ENCODE results near the gene FYTTD1.

The FYTTD1 gene

DNA sequence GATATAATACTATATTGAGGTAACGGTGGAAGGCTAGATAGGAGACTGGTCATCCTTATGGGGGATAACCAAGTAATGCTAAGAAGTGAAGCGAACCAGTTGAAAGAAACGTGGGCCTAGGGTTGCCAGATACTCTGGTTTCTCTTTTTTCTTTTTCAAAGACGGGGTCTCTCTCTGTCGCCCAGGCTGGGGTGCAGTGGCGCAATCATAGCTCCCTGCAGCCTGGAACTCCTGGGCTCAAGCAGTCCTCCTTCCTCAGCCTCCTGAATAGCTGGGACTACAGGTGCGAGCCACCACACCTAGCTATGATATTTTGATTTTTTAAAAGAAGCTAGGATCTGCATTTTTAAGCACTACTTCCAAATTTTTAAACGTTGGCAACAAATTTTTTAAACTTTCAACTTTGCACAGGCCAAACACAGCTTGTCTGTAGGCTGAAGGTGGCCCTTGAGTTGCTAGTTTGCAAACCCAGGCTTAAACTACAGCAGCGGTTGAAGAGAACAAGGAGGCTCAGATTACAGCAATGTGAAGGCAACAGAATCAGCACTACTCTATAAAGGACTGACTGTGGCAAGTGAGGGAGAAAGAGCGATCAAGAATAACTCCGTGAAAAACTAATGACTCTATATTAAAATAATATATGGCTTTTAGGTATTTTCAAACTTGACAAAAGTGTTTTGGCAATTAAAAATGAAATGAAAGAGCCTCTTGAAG lies 11.8 kb upstream of the FYTTD1 start:
- DNase-seq (ENCODE audit: low spot score): no peak

DNA sequence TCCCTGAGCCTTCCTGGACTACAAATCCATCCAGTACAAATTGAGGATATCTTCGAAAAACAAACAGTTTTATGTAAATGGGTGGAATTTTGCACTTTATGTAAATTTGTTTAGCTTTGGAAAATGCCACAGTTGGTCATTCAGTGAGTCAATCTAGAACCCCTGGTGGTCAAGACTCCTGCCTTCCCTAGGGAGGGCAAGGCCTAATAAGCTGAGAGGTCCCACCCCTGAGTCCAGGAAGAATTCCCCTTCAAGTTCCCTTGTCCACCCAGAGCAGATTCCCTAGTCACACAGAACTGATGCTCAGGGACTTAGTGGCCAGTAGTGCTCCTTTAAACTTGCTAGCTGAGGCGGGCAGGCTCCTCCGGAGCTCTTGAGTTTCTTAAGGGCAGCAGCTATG lies 6.9 kb upstream of the FYTTD1 start:
- no peak for DNase-seq (ENCODE audit: low spot score)

DNA sequence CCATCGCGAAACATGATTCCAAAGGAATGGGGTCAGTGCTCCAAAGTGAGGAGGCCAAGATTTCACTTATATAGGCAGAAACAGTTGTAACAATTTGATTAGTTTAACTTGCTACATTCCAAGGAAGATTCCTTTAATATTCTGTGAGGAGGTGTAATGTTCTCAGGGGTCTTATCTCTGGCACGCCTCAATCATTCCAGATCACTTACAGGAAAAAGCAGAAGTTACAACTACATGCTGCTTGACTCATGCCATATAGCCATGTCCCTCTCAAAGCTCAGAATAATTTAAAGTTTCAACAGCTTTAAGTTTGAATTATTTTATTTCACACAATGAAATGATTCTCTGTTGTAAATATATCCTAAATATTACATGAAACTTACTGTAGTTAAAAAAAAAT lies 3.5 kb upstream of the FYTTD1 start:
- no peak for DNase-seq (ENCODE audit: low spot score)

DNA sequence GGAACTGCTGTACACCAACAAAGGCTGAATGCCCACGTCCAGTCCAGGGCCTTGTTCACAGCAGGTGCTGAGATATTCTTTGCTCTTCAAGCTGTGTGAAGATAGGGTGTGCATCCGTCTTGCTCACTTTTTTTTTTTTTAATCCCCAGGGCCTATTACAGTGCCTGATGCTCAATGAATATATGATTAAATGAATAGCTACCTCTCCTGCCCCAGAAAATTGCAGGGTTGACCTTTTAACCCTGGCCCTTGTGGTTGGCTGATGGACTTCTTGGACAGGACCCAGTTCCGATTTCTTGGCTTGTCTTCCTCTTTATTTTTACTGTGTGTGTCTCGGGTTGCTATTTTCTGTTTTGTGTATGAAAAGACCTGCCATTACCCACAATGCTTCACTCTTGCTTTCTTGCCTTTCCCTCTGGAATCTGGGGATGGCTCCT lies 2.9 kb upstream of the FYTTD1 start:
- DNase-seq (ENCODE audit: low spot score): no peak

DNA sequence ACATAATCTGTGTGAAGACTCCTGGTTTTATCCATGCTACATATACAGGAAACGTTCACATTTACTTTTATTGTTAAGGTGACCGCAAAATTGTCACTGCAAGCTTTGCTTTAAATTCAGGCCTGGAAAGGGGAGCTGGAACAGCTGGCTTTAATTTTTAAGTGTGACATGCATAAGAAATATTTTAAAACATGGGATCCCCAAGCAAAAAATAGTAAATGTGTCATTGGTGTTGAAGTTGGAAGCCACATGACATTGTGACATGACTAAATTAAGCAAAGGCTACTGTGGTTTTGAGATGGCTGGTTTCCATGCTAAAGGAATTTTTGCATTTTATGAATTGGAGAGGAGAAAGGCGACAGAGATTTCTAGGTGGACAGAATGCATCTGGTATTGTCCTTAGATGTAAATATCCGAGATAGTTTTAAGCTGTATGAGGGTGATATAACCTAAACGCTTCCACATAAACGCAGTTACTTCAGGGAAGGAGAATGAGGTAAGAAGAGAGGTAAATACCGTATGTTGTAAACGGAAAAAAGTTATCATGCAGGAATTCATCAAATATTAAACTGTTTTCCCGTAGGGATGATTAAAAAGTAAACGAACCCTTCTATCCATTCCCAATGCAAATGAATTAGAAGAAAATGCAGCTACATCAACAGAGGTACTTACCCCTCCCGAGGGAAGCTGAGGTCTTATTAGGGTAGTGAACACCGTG lies 927 bp upstream of the FYTTD1 start:
- DNase-seq (ENCODE audit: low spot score): no peak

DNA sequence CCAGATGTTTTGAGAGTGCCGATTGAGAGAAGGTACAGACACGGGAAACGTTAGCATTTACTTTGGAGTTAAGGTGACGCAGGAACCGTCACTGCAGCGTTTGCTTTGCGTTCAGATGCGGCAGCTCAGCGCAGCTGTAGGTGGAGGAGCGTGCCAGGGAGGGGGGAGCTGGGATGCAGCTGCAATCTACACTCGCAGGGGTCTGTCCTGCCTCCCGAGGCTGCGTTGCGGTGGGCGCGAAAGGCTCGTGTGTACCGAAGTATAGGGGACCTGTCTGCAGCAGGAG lies 425 bp upstream of the FYTTD1 start:
- DNase-seq (ENCODE audit: low spot score): no peak

DNA sequence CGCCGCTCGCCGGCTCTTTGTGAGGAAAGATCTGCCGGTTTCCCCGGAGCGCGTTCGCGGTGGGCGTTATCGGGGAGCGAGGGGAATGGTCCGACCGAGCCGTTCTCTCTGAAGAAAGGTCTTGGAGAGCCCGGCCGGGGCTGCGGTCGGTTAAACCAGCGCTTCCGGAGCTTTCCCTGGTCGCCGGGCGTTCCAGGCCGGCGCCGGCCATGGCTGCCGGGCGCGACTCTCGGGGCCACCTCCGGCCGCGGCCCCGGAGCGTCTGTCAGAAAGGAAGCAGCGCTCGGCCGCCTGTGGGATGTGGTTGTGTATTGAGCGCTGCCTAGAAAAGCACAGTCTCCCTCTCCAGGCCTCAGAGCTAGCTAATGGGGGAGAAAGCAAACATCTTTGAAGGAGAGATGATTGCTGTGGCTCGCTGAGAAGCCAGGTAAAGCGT lies 731 bp downstream of the FYTTD1 start:
- peak; percentile 69 for DNase-seq (ENCODE audit: low spot score)

DNA sequence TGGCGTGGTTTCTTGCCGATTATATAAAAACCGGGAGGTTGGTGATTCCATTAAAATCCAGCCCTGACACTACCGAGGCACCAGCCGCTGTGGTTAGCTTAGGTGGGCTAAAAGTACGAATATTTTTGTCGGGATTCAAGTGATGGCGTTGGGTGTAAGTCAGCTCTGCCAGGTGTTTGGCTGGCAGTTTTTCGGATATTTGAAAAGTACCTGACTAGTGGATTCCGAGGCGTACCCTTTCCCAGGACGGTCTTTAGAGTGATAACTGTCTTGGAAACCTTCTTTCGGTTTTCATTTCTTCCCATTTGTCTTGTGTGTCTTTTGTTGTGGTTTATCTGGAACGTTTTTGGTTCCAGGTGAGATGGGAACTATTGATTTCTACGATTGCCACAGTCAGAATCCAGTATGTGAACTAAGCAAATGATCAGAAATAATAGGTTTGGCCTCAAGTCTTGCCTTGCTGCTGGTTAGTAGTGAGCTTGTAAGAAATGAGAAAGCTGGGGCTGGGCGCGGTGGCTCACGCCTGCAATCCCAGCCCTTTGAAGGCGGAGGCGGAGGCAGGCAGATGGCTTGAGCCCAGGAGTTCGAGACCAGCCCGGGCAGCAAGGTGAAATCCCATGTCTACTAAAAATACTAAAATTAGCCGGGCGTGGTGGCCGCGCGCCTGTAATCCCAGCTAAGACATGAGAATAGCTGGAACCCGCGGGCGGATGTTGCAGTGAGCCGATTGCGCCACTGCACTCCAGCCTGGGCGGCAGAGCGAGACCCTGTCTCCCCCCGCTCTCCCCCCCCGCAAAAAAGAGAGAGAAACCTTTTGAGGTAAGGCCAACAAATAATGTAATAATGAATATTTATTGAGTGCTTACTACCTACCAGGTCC lies 1.4 kb downstream of the FYTTD1 start:
- no peak for DNase-seq (ENCODE audit: low spot score)

DNA sequence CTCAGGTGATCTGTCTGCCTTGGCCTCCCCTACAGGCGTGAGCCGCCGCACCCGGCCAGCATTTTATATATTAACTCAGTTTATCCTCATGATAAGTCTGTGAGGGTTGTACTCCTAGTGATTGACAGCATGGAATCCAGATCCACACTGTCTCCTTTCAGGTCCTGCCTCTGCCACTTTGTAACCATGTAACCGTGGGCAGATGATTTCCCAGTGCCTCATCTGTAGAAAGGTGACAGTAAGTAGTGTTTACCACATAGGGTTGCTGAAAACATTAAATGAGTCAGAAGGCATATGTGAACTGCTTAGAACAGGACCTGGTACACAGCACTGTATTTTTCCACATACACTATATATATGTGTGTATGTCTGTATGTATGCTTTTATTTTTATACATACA lies 2.4 kb downstream of the FYTTD1 start:
- DNase-seq (ENCODE audit: low spot score): no peak

DNA sequence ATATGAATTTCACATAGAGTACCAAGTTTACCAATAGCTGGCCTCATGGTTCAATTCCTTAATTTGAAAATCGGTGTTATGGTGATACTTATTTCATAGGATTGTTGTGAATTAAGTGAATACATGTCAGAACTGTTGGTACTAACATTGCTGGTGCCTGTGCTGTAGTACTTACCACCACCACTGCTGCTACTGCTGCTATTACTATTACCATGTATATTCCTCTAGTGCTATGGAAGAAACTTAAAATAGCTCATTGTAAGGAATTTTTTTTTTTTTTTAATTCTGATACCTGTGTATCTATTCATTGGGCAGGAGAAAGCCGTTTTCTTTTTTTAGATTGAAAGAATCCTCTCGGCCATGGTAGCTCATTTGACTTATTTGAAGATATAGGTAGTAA lies 3.6 kb downstream of the FYTTD1 start:
- DNase-seq (ENCODE audit: low spot score): no peak

DNA sequence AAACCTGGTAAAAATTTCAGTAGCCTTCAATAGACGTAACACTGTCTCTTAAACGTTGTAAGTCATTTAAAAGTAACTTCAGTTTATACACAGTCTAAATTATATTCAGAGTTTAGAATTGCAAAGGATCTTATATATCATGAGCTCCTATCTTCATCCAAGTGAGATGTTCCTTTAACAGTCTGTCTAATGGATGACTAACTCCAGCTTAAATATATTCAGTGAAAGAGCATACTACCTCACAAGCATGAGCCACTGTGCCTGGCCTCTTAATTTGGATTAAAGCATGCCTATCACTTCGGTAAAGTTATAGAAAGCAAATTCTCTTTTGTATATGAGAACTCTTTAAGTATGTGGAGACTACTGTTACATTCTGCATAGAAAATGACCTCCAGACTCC lies 7.0 kb downstream of the FYTTD1 start:
- no peak for DNase-seq (ENCODE audit: low spot score)

DNA sequence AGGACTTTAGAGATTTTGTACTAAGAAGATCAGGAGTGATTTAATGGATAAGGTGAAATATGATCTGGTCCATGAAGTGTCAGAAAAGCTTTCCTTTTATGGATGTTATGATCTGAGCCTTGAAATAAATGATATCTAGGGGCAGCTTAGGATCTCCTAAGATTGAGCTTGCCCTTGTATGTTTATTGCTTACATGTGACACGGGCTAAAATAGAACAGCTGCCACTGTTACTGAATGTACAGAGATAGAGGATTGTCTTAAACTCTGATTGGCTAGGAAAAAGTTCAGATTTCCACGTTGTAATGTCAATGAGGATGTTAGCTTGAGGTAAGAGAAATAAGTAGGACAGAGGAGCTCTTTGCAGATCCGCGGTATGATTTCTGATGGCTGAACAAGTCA lies 8.8 kb downstream of the FYTTD1 start:
- no peak for DNase-seq (ENCODE audit: low spot score)

DNA sequence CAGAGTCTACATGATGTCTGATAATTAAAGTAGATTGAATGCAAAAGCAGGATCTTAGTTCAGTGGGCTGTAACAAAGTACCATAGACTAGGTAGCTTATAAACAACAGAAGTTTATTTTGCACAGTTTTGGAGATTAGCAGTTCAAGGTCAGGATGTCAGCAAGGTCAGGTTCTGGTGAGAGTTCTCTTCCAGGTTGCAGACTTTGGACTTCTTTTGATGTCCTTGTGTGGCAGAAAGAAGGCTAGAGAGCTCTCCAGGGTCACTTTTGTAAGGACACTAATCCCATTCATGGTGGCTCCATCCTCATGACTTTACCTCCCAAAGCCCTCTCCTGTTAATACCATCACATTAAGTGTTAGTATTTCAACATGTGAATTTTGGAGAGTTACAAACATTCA lies 12.1 kb downstream of the FYTTD1 start:
- DNase-seq (ENCODE audit: low spot score): no peak

DNA sequence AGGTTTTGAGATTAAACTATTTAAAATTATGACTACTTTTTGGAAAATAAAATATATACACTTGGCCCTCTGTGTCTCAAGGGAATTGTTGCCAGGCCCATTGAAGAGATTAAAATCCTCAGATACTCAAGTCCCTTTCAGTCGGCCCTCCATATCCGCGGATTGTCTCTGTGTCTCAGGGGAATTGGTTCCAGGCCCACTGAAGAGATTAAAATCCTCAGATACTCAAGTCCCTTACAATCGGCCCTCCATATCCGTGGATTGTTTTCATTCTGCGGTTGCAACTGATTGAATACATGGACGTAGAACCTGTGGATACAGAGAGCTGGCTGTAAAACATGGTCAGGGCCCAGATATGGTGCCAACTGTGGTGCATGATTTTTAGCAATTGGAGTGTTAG lies 25.6 kb downstream of the FYTTD1 start:
- DNase-seq (ENCODE audit: low spot score): no peak

DNA sequence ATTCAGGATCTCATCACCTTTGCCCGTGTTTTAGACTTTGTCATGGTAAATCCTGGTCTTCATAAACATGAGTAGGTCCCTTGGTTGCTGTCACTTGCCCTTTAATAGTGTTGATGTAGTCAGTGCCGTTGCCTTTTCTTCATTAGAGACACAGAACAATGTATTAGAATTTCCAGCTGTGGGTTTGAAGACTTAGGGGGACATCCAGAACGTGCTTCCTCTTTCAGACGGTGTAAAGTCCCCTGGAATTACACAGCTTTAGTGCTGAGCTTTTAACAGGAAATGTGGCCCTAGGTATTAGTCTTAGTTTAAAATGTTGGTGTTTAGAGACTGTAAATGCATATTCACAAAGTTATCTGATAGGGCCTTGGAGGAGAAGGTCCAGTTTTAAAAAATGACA lies 32.5 kb downstream of the FYTTD1 start:
- DNase-seq (ENCODE audit: low spot score): no peak

DNA sequence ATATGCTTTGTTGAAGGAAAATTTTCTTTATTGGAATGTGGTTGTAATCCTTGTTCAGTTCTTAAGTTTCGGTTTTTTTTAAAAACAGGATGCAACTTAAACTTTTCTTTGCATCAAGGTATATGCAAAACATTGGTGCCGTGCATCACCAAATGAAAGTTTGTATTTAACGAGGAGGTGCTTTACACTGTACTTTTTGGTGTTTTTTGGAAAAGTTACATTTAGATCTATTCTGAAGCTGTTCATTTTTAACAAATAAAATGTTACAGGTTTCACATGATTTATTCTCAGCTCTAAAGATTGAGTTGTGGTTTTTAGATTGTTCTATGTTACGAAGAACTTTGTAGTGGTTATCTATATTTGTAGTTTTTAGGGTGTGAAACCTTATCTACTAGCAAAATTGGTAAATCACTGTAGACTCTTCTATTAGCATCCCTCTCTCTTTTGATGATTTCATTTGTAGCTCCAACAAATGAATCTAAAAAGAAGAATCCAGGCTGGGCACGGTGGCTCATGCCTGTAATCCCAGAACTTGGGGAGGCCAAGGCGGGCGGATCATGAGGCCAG lies 34.4 kb downstream of the FYTTD1 start:
- DNase-seq (ENCODE audit: low spot score): no peak

DNA sequence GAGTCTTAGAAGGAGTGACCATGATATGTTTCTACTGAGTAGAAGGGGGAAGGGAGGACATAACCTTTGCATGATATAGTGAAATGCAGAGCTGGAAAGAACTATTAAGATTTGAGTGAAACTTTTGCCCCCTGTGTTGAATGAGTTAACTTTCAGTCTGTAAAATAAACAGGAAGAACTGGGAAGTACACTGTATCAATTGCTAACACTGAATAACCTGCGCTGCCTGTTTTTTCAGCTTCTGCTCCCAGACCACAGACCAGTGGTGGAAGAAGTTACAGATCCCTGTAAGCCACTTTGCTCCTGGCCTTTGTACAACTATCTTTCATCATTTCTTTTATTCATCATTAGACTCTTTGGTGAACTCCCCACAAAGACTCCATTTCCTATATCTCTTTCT lies 37.7 kb downstream of the FYTTD1 start:
- DNase-seq (ENCODE audit: low spot score): no peak

DNA sequence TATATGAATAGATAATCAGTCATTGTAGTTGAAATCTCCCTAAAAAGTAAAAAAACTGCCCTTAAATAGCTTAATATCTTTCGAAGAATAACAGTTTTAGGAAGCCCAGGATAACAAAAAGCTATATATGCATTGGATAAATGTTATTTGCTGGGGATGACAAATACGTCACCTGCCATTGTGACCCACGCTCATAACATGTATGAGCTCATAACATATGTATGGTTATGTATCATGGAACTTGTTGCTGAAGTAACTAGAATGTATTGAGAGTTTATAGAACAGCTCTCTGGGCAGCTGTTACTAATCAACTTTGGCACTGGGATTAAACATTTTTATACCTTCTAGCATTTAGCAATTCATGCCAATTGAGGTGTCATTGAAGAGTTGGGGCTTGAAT lies 39.6 kb downstream of the FYTTD1 start:
- DNase-seq (ENCODE audit: low spot score): no peak

DNA sequence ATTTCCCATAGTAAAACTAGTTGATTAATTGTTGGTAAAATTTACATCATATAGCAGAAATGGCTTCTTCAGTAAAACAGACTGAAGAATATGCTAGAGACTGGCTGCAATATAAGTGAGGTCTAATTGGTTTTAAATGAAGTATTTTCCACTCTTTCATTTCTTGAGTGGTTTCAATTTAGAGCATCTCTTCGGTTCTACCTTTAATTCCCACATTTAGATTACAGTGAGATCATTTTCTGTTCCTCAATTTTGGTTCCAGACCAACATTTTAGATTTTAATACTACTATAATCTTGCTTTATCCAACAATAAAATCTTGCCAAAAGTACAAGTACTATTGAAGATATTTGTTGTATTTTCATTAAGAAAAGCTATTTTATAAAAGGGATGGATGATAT lies 40.4 kb downstream of the FYTTD1 start:
- DNase-seq (ENCODE audit: low spot score): no peak

DNA sequence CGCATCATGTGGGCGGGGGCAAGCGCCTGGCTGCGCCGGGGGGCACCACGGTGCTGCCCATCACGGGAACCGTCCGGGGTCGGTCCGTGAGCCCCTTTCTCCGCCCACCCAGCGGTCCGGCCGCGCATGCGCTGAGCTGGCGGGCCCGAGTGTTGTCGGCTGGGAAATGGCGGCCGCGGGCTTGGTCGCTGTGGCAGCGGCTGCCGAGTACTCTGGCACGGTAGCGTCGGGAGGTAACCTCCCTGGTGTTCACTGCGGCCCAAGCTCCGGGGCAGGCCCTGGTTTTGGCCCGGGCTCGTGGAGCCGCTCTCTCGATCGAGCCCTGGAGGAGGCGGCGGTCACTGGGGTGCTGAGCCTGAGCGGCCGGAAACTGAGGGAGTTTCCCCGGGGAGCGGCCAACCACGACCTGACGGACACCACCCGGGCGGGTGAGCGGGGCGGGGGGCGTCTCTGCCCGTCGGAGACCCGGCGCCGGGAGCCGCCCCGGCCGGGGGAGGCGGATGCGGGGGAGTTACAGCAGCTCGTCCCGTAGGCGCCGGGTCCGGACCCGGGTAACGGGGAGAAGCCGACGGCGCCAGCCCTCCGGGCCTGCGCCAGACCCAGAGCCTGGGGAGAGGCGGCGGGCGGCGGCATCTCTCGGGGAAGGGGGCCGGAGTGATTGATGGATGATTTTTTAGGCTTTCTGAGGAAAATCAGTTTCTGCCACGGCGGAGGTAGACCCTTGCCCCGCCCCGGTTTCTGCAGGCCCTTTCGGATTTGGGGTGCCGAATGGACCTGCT lies 41.6 kb downstream of the FYTTD1 start, which contains the start of gene LRCH3:
LRCH3 (plus strand) TSS at position 142 of the 779 bp plus-strand sequence; CDS start at position 167, 25 bp downstream.
- DNase-seq (ENCODE audit: low spot score): peak; percentile 96

DNA sequence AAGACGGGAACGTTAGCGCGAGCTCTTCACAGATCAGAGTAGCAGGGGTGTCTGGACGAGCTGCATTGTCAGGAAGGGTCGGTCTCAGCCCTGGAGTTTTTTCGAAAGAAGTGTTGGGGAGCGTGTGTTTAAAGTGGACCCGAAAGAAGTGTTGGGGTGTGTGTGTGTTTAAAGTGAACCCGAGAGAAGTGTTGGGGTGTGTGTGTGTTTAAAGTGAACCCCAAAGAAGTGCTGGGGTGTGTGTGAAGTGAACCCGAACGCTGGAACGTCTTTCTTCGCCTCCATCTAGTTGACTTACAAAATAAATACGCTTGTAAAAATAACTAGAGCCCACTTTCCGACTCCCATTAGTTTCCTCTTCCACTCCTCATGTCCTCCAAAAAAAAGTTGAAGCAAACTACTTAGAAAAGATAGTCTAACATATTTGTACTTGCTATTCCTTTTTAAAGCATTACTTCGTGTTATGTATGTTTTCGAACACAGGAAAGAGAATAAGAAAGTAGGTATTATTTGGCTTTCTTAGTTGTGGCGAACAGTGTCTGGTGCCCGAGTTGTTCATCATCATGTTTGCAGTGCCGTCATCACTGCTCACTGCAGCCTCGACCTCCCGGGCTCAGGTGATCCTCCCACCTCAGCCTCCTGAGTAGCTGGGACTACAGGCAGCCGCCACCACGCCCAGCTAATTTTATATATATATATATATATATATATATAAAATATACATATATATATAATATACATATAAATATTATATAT lies 42.4 kb downstream of the FYTTD1 start:
- no peak for DNase-seq (ENCODE audit: low spot score)
